B cell (primary cell): Measurements from ENCODE around the gene CDH13. TPM values are rescaled to one million over a fixed set of nuclear protein-coding genes. Genes with fewer than 3 reads are reported as not detected.

Experiments used
- ATAC-seq: fragments of 200-7000 bp; cut with Tn5 transposase; one replicate; pipeline ENCODE4 v1.10.0; 2021; ENCODE audit warnings: low read depth, mild to moderate bottlenecking, moderate number of reproducible peaks, moderate library complexity
- CTCF ChIA-PET: fragments of 350-600 bp; sonication (Branson Sonifier 250); formaldehyde crosslinking; loops from one replicate; lab custom pipeline; 2021; ENCODE audit warnings: antibody characterized with exemption, inconsistent platforms; lab: Charles Lee
- POLR2A ChIA-PET: fragments of 350-600 bp; sonication (Branson Sonifier 250); formaldehyde crosslinking; loops from one replicate; lab custom pipeline; 2021; ENCODE audit warnings: antibody characterized with exemption; lab: Charles Lee
- DNase-seq: peaks from one replicate; pipeline ENCODE4 v3.0.0; 2013
- H2AFZ ChIP-seq: 2 replicates; pipeline ENCODE4 v1.6.1; 2012; ENCODE audit warnings: mild to moderate bottlenecking, low read depth, low read length; ENCODE audit not compliant: insufficient read depth, poor library complexity, severe bottlenecking
- H3K27ac ChIP-seq, 2 donors: 1 replicate in 1 of 2; 2 replicates in 1 of 2; pipeline ENCODE4 v1.5.1; 2012 to 2013; ENCODE audit warnings: low read length in 2 of 2, mild to moderate bottlenecking in 2 of 2, moderate library complexity in 1 of 2
- H3K27me3 ChIP-seq, 4 experiments: fragments of 200-600 bp in 1 of 4; sonication (generic) in 1 of 4; replicated peaks in 1 of 4; 1 replicate in 2 of 4; 2 replicates in 2 of 4; pipeline versions ENCODE4 v1.6.1 to v1.7.0; 2013 to 2016; ENCODE audit warnings: low read length in 3 of 4, mild to moderate bottlenecking in 2 of 4, mixed read lengths in 1 of 4, moderate library complexity in 1 of 4; ENCODE audit not compliant: insufficient read depth in 4 of 4, control insufficient read depth in 3 of 4; ENCODE audit errors: control extremely low read depth in 1 of 4
- H3K36me3 ChIP-seq, 2 experiments: replicated peaks in 1 of 2; 1 replicate in 1 of 2; 2 replicates in 1 of 2; pipeline versions ENCODE4 v1.6.1 to v1.7.1; 2013; ENCODE audit warnings: low read length in 1 of 2; ENCODE audit not compliant: insufficient read depth in 2 of 2, control insufficient read depth in 1 of 2; ENCODE audit errors: control extremely low read depth in 1 of 2, extremely low read depth in 1 of 2
- H3K4me1 ChIP-seq, 2 donors: fragments of 200-600 bp in 1 of 2; sonication (generic) in 1 of 2; 1 replicate in 1 of 2; 2 replicates in 1 of 2; pipeline versions ENCODE4 v1.5.1 to v1.6.1; 2013 to 2017; ENCODE audit warnings: low read length in 2 of 2; ENCODE audit not compliant: control insufficient read depth in 2 of 2, insufficient read depth in 2 of 2
- H3K4me2 ChIP-seq: replicated peaks from 2 replicates; pipeline ENCODE3; 2012; ENCODE audit warnings: mild to moderate bottlenecking, low read depth, low read length; ENCODE audit not compliant: poor library complexity, severe bottlenecking
- H3K4me3 ChIP-seq, 5 experiments: fragments of 200-600 bp in 1 of 5; sonication (generic) in 1 of 5; 1 replicate in 3 of 5; 2 replicates in 2 of 5; pipeline versions ENCODE4 v1.5.1 to v1.7.0; 2011 to 2016; ENCODE audit warnings: low read length in 4 of 5, mild to moderate bottlenecking in 4 of 5, low read depth in 2 of 5, control low read depth in 1 of 5, moderate library complexity in 1 of 5; ENCODE audit not compliant: insufficient read depth in 1 of 5; ENCODE audit errors: control extremely low read depth in 1 of 5, extremely low read depth in 1 of 5
- H3K79me2 ChIP-seq: fragments of 200-600 bp; sonication (generic); one replicate; pipeline ENCODE4 v1.6.0; 2016; ENCODE audit warnings: low read length; ENCODE audit not compliant: control insufficient read depth, insufficient read depth
- H3K9ac ChIP-seq: fragments of 200-600 bp; sonication (generic); 2 replicates; pipeline ENCODE4 v1.6.1; 2017; ENCODE audit warnings: mild to moderate bottlenecking, low read length, moderate library complexity
- H3K9me3 ChIP-seq, 3 donors: one replicate each; pipeline versions ENCODE4 v1.6.1 to v1.7.1; 2013; ENCODE audit warnings: low read length in 2 of 3; ENCODE audit not compliant: control insufficient read depth in 2 of 3, insufficient read depth in 1 of 3; ENCODE audit errors: control extremely low read depth in 1 of 3
- H4K20me1 ChIP-seq: 2 replicates; pipeline ENCODE4 v1.6.0; 2012; ENCODE audit warnings: mild to moderate bottlenecking, low read length; ENCODE audit not compliant: insufficient read depth, control insufficient read depth, poor library complexity, severe bottlenecking
- H3K27ac Mint-ChIP-seq: one replicate; pipeline ENCODE4 v1.8.0; 2021; ENCODE audit warnings: mixed read lengths
- H3K27me3 Mint-ChIP-seq: one replicate; pipeline ENCODE4 v1.8.0; 2021; ENCODE audit warnings: mixed read lengths
- H3K4me1 Mint-ChIP-seq: one replicate; pipeline ENCODE4 v1.8.0; 2021; ENCODE audit warnings: mixed read lengths
- H3K4me3 Mint-ChIP-seq: one replicate; pipeline ENCODE4 v1.8.0; 2021; ENCODE audit warnings: mixed read lengths
- H3K9me3 Mint-ChIP-seq: one replicate; pipeline ENCODE4 v1.8.0; 2022; ENCODE audit warnings: mixed read lengths; ENCODE audit not compliant: insufficient read depth
- CTCF ChIP-seq: fragments of 200-600 bp; IDR thresholded peaks from one replicate; pipeline ENCODE4 v1.8.0; 2022; ENCODE audit warnings: antibody characterized with exemption, mild to moderate bottlenecking
- EZH2 ChIP-seq: IDR thresholded peaks from 2 replicates; pipeline ENCODE4 v1.6.1; 2012; ENCODE audit warnings: borderline replicate concordance, low read depth, mild to moderate bottlenecking, moderate library complexity, low read length; ENCODE audit not compliant: insufficient read depth, poor library complexity, severe bottlenecking
- WGBS: methylation state at CpG from one replicate; pipeline ENCODE4 v1.1.5; 2013; ENCODE audit warnings: missing lambda C conversion rate; ENCODE audit not compliant: insufficient coverage; 5-methylcytosine and 5-hydroxymethylcytosine counted together
- intact Hi-C: fragments of 100-400 bp; cut with micrococcal nuclease; formaldehyde crosslinking; loops from one replicate; pipeline ENCODE4 v1.10.0; 2022
- polyA plus RNA-seq: library from polyadenylated mRNA; depleted of rRNA; stranded (reverse); fragments of >200 nt; gene quantifications from 2 replicates; pipeline ENCODE4 v1.2.3, GENCODE V29; 2012
- total RNA-seq, 2 donors: library from RNA; stranded (reverse); fragments of 120-200 nt in 1 of 2; gene quantifications; 1 replicate in 1 of 2; 2 replicates in 1 of 2; pipeline versions ENCODE4 v1.2.3 to v1.2.4, GENCODE V29; 2013 to 2022

Gene CDH13
- total and polyA plus RNA-seq, 2 donors (not counting 1 experiment from before 2014, with no cell fraction given), result not detected

- Histone ChIP-seq H2AFZ (no peak overlapping the region), H3K4me2 (peak overlapping the region; percentile 40), H3K79me2 (peaks cover 32% of the 10 kb centered on the region), H4K20me1 (no peaks in the 10 kb centered on the region), H3K9me3 (peaks cover 0 to 11% (median 0%) of the 10 kb centered on the region in 3 donors), H3K4me1 (peaks cover 35 to 47% of the 10 kb centered on the region in 2 donors), H3K36me3 (no peaks in the 10 kb centered on the region), H3K9ac (peak overlapping the region; percentile 43), H3K27ac (peak overlapping the region; percentile 47 to 60), H3K27me3 (no peaks in the 10 kb centered on the region), H3K4me3 (peak overlapping the region in 1 of 5 experiments; percentile 12)
- ChIA-PET CTCF (interaction anchor here (1.1 kb wide), 1 partner anchor 10 kb away, joined by 3 read pairs; no protein-coding TSS in a partner anchor), POLR2A (no interaction called here)
- no peaks in the 10 kb centered on the region for H3K27me3 Mint-ChIP-seq
- H3K27ac Mint-ChIP-seq, result peak overlapping the region; percentile 63
- 97% methylated on average over 9 of the region's 11 CpGs for WGBS
- ATAC-seq, result no peak
- H3K4me3 Mint-ChIP-seq, result peak overlapping the region; percentile 71
- peaks cover 2% of the 10 kb centered on the region for H3K9me3 Mint-ChIP-seq
- H3K4me1 Mint-ChIP-seq, result peaks cover 47% of the 10 kb centered on the region
- no peak for TF ChIP-seq EZH2
- no peak for TF ChIP-seq CTCF
- no peak for DNase-seq
- intact Hi-C loops, result loop anchor here (10.0 kb wide), 1 partner anchor 58 kb away; no protein-coding TSS in a partner anchor
These were observed 1175.9 kb downstream of the CDH13 start for GRCh38 chr16:83802554-83803205.

DNA sequence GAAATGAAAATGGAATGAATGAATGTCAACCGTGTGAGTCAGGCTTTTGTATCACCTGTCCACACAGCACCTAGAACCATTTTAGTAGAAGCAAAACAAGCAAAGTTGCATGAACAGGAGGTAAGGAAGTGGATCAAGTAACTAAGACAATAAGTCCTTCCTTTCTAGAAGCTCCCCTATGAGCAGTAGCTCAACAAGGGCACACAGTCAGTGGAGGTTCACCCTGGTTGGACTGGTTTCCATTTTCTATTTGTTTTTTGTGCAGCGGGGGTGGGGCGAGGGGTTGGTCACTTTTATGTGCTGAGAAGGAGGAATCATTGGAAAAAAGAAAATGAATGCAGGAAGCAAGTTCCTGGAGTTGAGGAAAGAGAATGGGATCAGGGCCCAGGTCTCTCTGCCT, 1177.0 kb downstream of the CDH13 start:
- H3K4me2 ChIP-seq, result no peak overlapping the region
- H3K36me3 ChIP-seq, result no peaks in the 10 kb centered on the region
- peak overlapping the region; percentile 62 for H3K27ac Mint-ChIP-seq
- TF ChIP-seq EZH2, result no peak
- no peak for TF ChIP-seq CTCF
- H3K27ac ChIP-seq, result no peak overlapping the region
- intact Hi-C loops, result loop anchor here (10.0 kb wide), 1 partner anchor 59 kb away; no protein-coding TSS in a partner anchor
- H3K79me2 ChIP-seq, result peaks cover 40% of the 10 kb centered on the region
- ChIA-PET POLR2A (no interaction called here), CTCF (no interaction called here)
- H3K9me3 Mint-ChIP-seq, result peaks cover 2% of the 10 kb centered on the region
- no peaks in the 10 kb centered on the region for H3K27me3 ChIP-seq
- peak overlapping the region; percentile 46 for H3K4me3 Mint-ChIP-seq
- H3K27me3 Mint-ChIP-seq, result no peaks in the 10 kb centered on the region
- H3K4me1 ChIP-seq, result peaks cover 40 to 53% of the 10 kb centered on the region in 2 donors
- peaks cover 56% of the 10 kb centered on the region for H3K4me1 Mint-ChIP-seq
- H2AFZ ChIP-seq, result no peak overlapping the region
- no peak for ATAC-seq
- no peak overlapping the region for H3K4me3 ChIP-seq
- H3K9me3 ChIP-seq, result peaks cover 0 to 11% (median 0%) of the 10 kb centered on the region in 3 donors
- WGBS, result 100% methylated on average over 2 of the region's 3 CpGs
- peaks cover 8% of the 10 kb centered on the region for H4K20me1 ChIP-seq
- no peak overlapping the region for H3K9ac ChIP-seq
- no peak for DNase-seq
